GM12891 (cell line): ENCODE data around the gene ALKBH3.

ENCODE experiments used
- DNase-seq: peaks from one replicate; pipeline ENCODE4 v3.0.0; 2011; ENCODE audit warnings: low spot score; ENCODE audit not compliant: insufficient read length
- FAIRE-seq: peaks from 2 replicates; lab custom pipeline; 2011; peaks lifted over from hg19 to GRCh38; lab: Jason Lieb, UNC
- PAX5 ChIP-seq: IDR thresholded peaks from 2 replicates; pipeline ENCODE4 v1.6.1; 2011; ENCODE audit warnings: low read length, moderate library complexity, mild to moderate bottlenecking; ENCODE audit not compliant: insufficient read depth, severe bottlenecking
- POLR2A ChIP-seq: IDR thresholded peaks from 2 replicates; pipeline ENCODE4 v1.6.1; 2011; ENCODE audit warnings: low read depth, low read length, control low read depth
- POLR2AphosphoS5 ChIP-seq: IDR thresholded peaks from 2 replicates; pipeline ENCODE4 v1.6.1; 2011; ENCODE audit warnings: low read depth, low read length, control low read depth
- POU2F2 ChIP-seq: IDR thresholded peaks from 2 replicates; pipeline ENCODE4 v1.6.1; 2011; ENCODE audit warnings: low read depth, mild to moderate bottlenecking, control low read depth, low read length, moderate library complexity
- SPI1 ChIP-seq: IDR thresholded peaks from 2 replicates; pipeline ENCODE4 v1.6.1; 2011; ENCODE audit warnings: low read depth, low read length, control low read depth
- TAF1 ChIP-seq: IDR thresholded peaks from 2 replicates; pipeline ENCODE4 v1.6.1; 2011; ENCODE audit warnings: low read depth, low read length, control low read depth

Gene ALKBH3

GRCh38 chr11:43879789-43880639 is 617 bp upstream of the ALKBH3 start:
- no peak for DNase-seq
- TF ChIP-seq POLR2AphosphoS5: no peak
- FAIRE-seq: no peak

- no peak for TF ChIP-seq SPI1
- TF ChIP-seq POLR2AphosphoS5: no peak
- no peak for TF ChIP-seq TAF1
- no peak for TF ChIP-seq POLR2A
- no peak for TF ChIP-seq POU2F2
- TF ChIP-seq PAX5: no peak
- FAIRE-seq (no peak), DNase-seq (no peak)
Measured at GRCh38 chr11:43892851-43893250, 12.2 kb downstream of the ALKBH3 start.

- DNase-seq: no peak
- no peak for FAIRE-seq
Measured at GRCh38 chr11:43894546-43894945, 13.9 kb downstream of the ALKBH3 start.

GRCh38 chr11:43895601-43896000 is 15.0 kb downstream of the ALKBH3 start:
- DNase-seq (no peak), FAIRE-seq (no peak)
- TF ChIP-seq TAF1 (no peak), POLR2A (no peak), PAX5 (no peak), POLR2AphosphoS5 (no peak), SPI1 (no peak), POU2F2 (no peak)

More at GRCh38 chr11:43894546-43894945, 13.9 kb downstream of the ALKBH3 start:
- TF ChIP-seq PAX5 (no peak), TAF1 (no peak), POLR2A (no peak), SPI1 (no peak), POU2F2 (no peak), POLR2AphosphoS5 (no peak)

- DNase-seq (no peak), FAIRE-seq (no peak)
- TF ChIP-seq POU2F2 (no peak), PAX5 (no peak), POLR2AphosphoS5 (no peak), SPI1 (no peak), TAF1 (no peak), POLR2A (no peak)
Measured at GRCh38 chr11:43898574-43898973, 17.9 kb downstream of the ALKBH3 start.

- no peak for DNase-seq
- no peak for FAIRE-seq
- TF ChIP-seq TAF1 (no peak), POLR2A (no peak), POLR2AphosphoS5 (no peak), SPI1 (no peak), PAX5 (no peak), POU2F2 (no peak)
Measured at GRCh38 chr11:43899094-43899493, 18.5 kb downstream of the ALKBH3 start.

GRCh38 chr11:43901551-43901950 is 20.9 kb downstream of the ALKBH3 start:
- DNase-seq: no peak
- no peak for FAIRE-seq
- TF ChIP-seq SPI1 (no peak), PAX5 (no peak), POLR2A (no peak), POU2F2 (no peak), POLR2AphosphoS5 (no peak), TAF1 (no peak)

- DNase-seq (no peak), FAIRE-seq (no peak)
- TF ChIP-seq POU2F2 (no peak), TAF1 (no peak), POLR2AphosphoS5 (no peak), PAX5 (no peak), POLR2A (no peak)
Measured at GRCh38 chr11:43903078-43903477, 22.4 kb downstream of the ALKBH3 start.

GRCh38 chr11:43903969-43904368 is 23.3 kb downstream of the ALKBH3 start:
- DNase-seq (no peak), FAIRE-seq (no peak)
- no peak for TF ChIP-seq PAX5
- TF ChIP-seq POLR2AphosphoS5: no peak
- TF ChIP-seq POLR2A: no peak
- TF ChIP-seq POU2F2: no peak
- TF ChIP-seq SPI1: no peak
- no peak for TF ChIP-seq TAF1
